Measurements from ENCODE around the gene WNK2. TPM values are rescaled to one million over a fixed set of nuclear protein-coding genes. Genes with fewer than 3 reads are reported as not detected.

WNK2 gene
- total and polyA plus RNA-seq, 2 of the 4 experiments (the other 2 are of a cell fraction), result not detected

- no peak for ATAC-seq (ENCODE audit: low read depth)
- peaks cover 3% of the 10 kb centered on the region; the same call in 1 of the 2 replicates for H3K9me3 ChIP-seq (ENCODE audit: control insufficient read depth, insufficient read depth, low read length)
- H2BK5ac ChIP-seq (ENCODE audit: low read depth, low read length, poor library complexity, severe bottlenecking), result no peak overlapping the region
- no peaks in the 10 kb centered on the region; the same call in 1 of the 2 replicates for H3K27me3 ChIP-seq (ENCODE audit: control insufficient read depth, insufficient read depth, low read length)
- H3K9ac ChIP-seq (ENCODE audit: low read depth, low read length), result no peak overlapping the region
- H3K4me2 ChIP-seq (ENCODE audit: low read depth, low read length), result no peak overlapping the region
- no peaks in the 10 kb centered on the region for H3K9me1 ChIP-seq (ENCODE audit: insufficient read depth, low read length)
- no peak for DNase-seq
- H4K5ac ChIP-seq (ENCODE audit: low read depth, low read length), result no peak overlapping the region
- no peaks in the 10 kb centered on the region for H3K4me1 ChIP-seq (ENCODE audit: control insufficient read depth, insufficient read depth, low read length)
- intact Hi-C loops (cut with micrococcal nuclease) (no loop called here), in situ Hi-C loops (cut with MboI; ENCODE audit: low sequenced_read_pairs) (no loop called here), dilution Hi-C loops (cut with HindIII; ENCODE audit: low sequenced_read_pairs, unreplicated experiment) (no loop called here)
- H4K20me1 ChIP-seq (ENCODE audit: insufficient read depth, low read length), result no peaks in the 10 kb centered on the region
- no peak overlapping the region for H3K56ac ChIP-seq (ENCODE audit: extremely low read depth, insufficient read depth, low read length)
- H2BK15ac ChIP-seq (ENCODE audit: low read depth, low read length), result no peak overlapping the region
- TF ChIP-seq NFE2L2 (IDR thresholded peaks at IDR 0.05; ENCODE audit: low read depth, low read length) (no peak), MAZ (IDR thresholded peaks at IDR 0.05; ENCODE audit: borderline replicate concordance, low read depth, low read length) (no peak), MAFK (IDR thresholded peaks at IDR 0.05; ENCODE audit: low read depth, low read length) (no peak), RFX5 (IDR thresholded peaks at IDR 0.05; ENCODE audit: low read depth, low read length) (no peak), BHLHE40 (IDR thresholded peaks at IDR 0.05; ENCODE audit: low read depth, low read length) (no peak), CHD1 (IDR thresholded peaks at IDR 0.05; ENCODE audit: low read depth, low read length) (no peak), USF2 (IDR thresholded peaks at IDR 0.05; ENCODE audit: low read depth, low read length) (no peak), ELK1 (IDR thresholded peaks at IDR 0.05; ENCODE audit: borderline replicate concordance, low read depth, low read length) (no peak), RCOR1 (IDR thresholded peaks at IDR 0.05; ENCODE audit: insufficient replicate concordance, low read length) (no peak), FOS (IDR thresholded peaks at IDR 0.05; ENCODE audit: low read depth, low read length) (no peak), CEBPB (IDR thresholded peaks at IDR 0.05; ENCODE audit: low read depth, low read length) (no peak), RAD21 (IDR thresholded peaks at IDR 0.05; ENCODE audit: low read length) (no peak), SMC3 (IDR thresholded peaks at IDR 0.05; ENCODE audit: low read depth, low read length) (no peak)
- ChIA-PET POLR2A (ENCODE audit: unreplicated experiment) (no interaction called here), CTCF (no interaction called here)
- no CpG with 5 or more reads among the region's 5 CpGs for WGBS, 2 experiments (ENCODE audit: extremely low coverage in 2 of 2, insufficient read length in 1 of 2)
- H4K91ac ChIP-seq (ENCODE audit: insufficient read depth, low read depth, low read length), result no peak overlapping the region
- no peak overlapping the region for H2BK120ac ChIP-seq (ENCODE audit: low read depth, low read length)
- H2AK5ac ChIP-seq (ENCODE audit: low read depth, low read length), result no peak overlapping the region
- H3K4ac ChIP-seq (ENCODE audit: low read depth, low read length), result no peak overlapping the region
- no peak overlapping the region for H3K18ac ChIP-seq (ENCODE audit: low read depth, low read length)
- no peak overlapping the region for H3K23ac ChIP-seq (ENCODE audit: low read depth, low read length)
- H2AK9ac ChIP-seq (replicated peaks; ENCODE audit: low read depth, low read length, poor library complexity), result no peak overlapping the region
- no peak overlapping the region for H3K14ac ChIP-seq (replicated peaks; ENCODE audit: low read depth, low read length)
- no TSS peak for BruUV-seq (replicated peaks)
- no peak overlapping the region for H4K8ac ChIP-seq (ENCODE audit: low read depth in 2 of 2, low read length in 2 of 2)
- no peaks in the 10 kb centered on the region for H3K79me1 ChIP-seq (ENCODE audit: low read depth in 1 of 2, low read length in 2 of 2)
- H3K27ac ChIP-seq (ENCODE audit: insufficient read depth, low read length), result no peak overlapping the region
- H2AFZ ChIP-seq (replicated peaks; ENCODE audit: low read length, poor library complexity), result no peak overlapping the region
- no peak overlapping the region for H2BK20ac ChIP-seq (ENCODE audit: low read depth, low read length)
- no peaks in the 10 kb centered on the region for H3K36me3 ChIP-seq (ENCODE audit: control insufficient read depth, insufficient read depth, low read length)
- no peak overlapping the region for H3K4me3 ChIP-seq (ENCODE audit: insufficient read depth, low read depth, low read length)
Measured at GRCh38 chr9:93212409-93212808, 28.5 kb downstream of the WNK2 start.

Data from IMR-90 (cell line).